Stimulated activated memory B cell treated with anti-CD40 and anti-IgM and Interleukin-4, amounts not matched to agents 10 μg/mL and 1 μg/mL and 100 μg/mL, for 72 hours (primary cell): Measurements from ENCODE around the gene CTAG1B.
"Not testable (repeated sequence)": the region's sequence is repeated elsewhere in the genome, so short reads cannot be mapped to it uniquely, and the experiment has no call there.

ENCODE experiments used
- ATAC-seq: fragments of 150-1000 bp; cut with Tn5 transposase; 2 replicates; pipeline ENCODE4 v1.10.0; 2021
- H3K27ac Mint-ChIP-seq: one replicate; pipeline ENCODE4 v1.8.0; 2022; ENCODE audit warnings: mild to moderate bottlenecking, mixed read lengths
- H3K27me3 Mint-ChIP-seq: one replicate; pipeline ENCODE4 v1.8.0; 2022; ENCODE audit warnings: mixed read lengths
- H3K36me3 Mint-ChIP-seq: one replicate; pipeline ENCODE4 v1.8.0; 2022; ENCODE audit warnings: mixed read lengths
- H3K4me1 Mint-ChIP-seq: one replicate; pipeline ENCODE4 v1.8.0; 2022; ENCODE audit warnings: mixed read lengths
- H3K4me3 Mint-ChIP-seq: one replicate; pipeline ENCODE4 v1.8.0; 2022; ENCODE audit warnings: mild to moderate bottlenecking, moderate library complexity, mixed read lengths
- H3K9me3 Mint-ChIP-seq: one replicate; pipeline ENCODE4 v1.8.0; 2022; ENCODE audit warnings: mixed read lengths

CTAG1B gene

GRCh38 chrX:154602766-154603437 lies 16.2 kb downstream of the CTAG1B start:
- Mint-ChIP-seq H3K9me3 (no peaks in the 10 kb centered on the region), H3K4me1 (no peaks in the 10 kb centered on the region), H3K27ac (no peak overlapping the region), H3K4me3 (no peak overlapping the region), H3K36me3 (no peaks in the 10 kb centered on the region), H3K27me3 (peaks cover 16% of the 10 kb centered on the region)
- ATAC-seq: no peak

DNA sequence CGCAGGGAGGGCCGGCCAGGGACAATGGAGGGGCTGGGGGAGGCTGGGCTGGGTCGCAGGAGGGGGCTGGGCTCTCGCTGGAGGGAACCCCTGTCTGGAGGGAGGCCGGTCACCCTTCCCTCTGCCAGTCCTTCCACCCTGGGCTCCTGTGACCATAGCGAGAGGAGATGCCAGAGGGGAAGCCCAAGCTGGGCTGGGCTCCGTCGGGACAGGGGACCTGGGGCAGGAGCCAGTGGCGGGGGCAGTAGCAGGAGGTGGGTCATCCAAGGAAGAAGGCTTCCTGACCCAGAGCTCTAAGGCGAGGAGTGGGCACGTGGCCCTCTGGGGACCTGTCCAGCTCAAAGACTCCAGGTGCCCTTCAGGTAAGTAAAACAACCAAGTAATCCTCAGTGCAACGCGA lies 16.9 kb downstream of the CTAG1B start:
- H3K27me3 Mint-ChIP-seq: peaks cover 23% of the 10 kb centered on the region
- no peaks in the 10 kb centered on the region for H3K4me1 Mint-ChIP-seq
- peaks cover 1% of the 10 kb centered on the region for H3K9me3 Mint-ChIP-seq
- H3K36me3 Mint-ChIP-seq: no peaks in the 10 kb centered on the region
- no peak overlapping the region for H3K4me3 Mint-ChIP-seq
- no peak for ATAC-seq
- H3K27ac Mint-ChIP-seq: no peak overlapping the region

DNA sequence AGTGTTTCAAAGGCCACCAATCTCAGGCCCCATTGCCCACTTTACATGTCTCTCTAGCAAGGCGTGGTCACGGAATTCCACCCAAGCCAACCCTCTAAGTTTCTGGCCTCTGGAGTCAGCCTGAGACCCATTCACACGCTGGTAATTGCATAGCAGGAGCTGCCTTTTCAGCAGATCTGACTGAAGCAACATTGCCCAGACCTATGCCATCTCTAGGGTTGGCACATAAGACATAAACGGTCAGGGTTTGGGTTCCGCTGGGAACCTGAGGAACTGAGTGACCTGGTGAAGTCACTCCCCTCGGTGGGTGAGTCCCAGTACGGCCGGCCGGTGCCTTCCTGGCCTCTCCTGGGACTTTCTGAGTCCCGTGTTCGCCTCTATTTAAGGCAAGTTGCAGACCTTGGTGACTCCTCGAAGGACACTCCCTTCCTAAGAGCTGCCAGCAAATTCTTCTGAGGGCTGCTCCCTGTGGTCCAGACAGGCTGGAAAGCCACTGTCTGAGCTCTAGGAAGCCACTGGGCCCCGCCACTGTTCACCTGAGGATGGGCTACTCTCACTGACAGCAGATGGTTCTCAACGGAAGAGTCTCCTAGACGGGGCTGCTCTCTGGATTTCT lies 18.2 kb downstream of the CTAG1B start:
- no peak overlapping the region for H3K27ac Mint-ChIP-seq
- no peak for ATAC-seq
- no peaks in the 10 kb centered on the region for H3K4me1 Mint-ChIP-seq
- H3K4me3 Mint-ChIP-seq: no peak overlapping the region
- H3K27me3 Mint-ChIP-seq: peaks cover 28% of the 10 kb centered on the region
- H3K9me3 Mint-ChIP-seq: peaks cover 3% of the 10 kb centered on the region
- no peaks in the 10 kb centered on the region for H3K36me3 Mint-ChIP-seq

DNA sequence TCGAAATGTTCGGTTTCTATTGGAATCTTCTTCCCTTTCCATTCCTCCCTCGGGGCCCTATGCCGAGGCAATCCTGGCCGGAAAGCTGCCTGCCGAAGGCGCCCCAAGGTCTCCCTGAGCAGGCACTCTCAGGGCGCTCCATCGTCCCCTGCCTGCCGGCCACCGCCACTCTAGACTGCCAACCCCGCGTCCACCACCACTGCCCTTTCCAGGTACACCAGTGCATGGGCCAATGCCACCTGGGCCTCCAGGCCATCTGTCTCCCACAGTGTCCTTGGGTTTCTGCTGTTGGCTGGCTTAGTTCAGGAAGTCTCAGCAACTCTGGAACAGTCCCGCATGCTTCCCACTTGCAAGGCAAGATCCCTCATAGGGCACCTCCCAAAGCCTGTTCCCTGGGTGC lies 19.6 kb downstream of the CTAG1B start:
- Mint-ChIP-seq H3K4me3 (no peak overlapping the region), H3K4me1 (no peaks in the 10 kb centered on the region), H3K36me3 (no peaks in the 10 kb centered on the region), H3K27me3 (peaks cover 41% of the 10 kb centered on the region), H3K27ac (no peak overlapping the region), H3K9me3 (peaks cover 3% of the 10 kb centered on the region)
- no peak for ATAC-seq

DNA sequence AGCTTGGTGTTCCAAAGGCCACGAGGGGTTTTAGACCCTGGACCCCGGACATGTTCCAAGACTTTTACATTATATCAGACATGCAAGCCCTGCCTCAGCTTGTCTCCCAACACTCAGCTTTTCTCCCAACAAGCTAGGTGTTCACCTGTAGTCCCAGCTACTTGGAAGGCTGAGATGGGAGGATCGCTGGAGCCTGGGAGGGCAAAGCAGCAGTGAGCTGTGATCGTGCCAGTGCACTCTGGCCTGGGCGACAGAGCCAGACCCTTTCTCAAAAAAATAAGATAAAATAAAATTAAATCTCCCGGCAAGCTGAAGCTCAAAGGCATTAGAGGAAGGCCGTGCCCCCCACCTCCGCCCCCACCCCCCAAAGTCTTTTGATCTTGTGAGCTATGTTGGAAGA lies 20.4 kb downstream of the CTAG1B start:
- ATAC-seq: no peak
- no peak overlapping the region for H3K27ac Mint-ChIP-seq
- H3K4me3 Mint-ChIP-seq: no peak overlapping the region
- peaks cover 45% of the 10 kb centered on the region for H3K27me3 Mint-ChIP-seq
- no peaks in the 10 kb centered on the region for H3K4me1 Mint-ChIP-seq
- H3K9me3 Mint-ChIP-seq: peaks cover 3% of the 10 kb centered on the region
- H3K36me3 Mint-ChIP-seq: no peaks in the 10 kb centered on the region

GRCh38 chrX:154597221-154597620 lies 21.9 kb downstream of the CTAG1B start:
- no peak overlapping the region for H3K27ac Mint-ChIP-seq
- H3K27me3 Mint-ChIP-seq: peaks cover 51% of the 10 kb centered on the region
- H3K9me3 Mint-ChIP-seq: peaks cover 5% of the 10 kb centered on the region
- no peaks in the 10 kb centered on the region for H3K36me3 Mint-ChIP-seq
- ATAC-seq: no peak
- no peak overlapping the region for H3K4me3 Mint-ChIP-seq
- no peaks in the 10 kb centered on the region for H3K4me1 Mint-ChIP-seq

DNA sequence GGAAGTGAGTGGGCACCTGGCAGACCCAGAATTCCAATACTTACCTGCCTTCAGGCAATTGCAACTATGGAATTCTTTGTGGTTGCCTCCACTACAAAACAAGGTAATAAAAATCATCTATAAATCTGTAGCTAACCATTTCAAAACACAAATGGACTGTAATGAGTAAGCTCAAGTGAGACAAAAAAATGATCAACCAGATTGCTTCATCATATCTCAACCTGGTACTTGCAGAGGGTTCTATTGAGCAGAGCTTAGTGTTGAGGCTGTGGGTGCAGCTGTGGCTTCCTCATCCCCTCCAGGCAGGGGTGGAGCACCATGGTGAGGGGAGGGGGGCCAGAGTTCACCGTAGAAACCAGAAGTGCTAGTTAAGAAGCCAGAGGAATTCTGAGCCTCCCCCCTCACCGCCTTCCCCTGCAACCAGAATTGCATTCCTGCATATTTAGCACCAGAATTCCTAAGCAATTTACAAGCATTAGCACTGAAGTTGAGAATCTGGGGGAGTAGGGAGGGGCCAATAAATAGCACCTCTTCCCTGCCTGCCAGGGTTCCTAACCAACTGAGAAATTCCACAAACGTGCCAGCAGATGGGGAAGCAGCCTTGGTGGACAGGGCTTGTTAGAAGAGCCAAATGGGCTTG lies 22.7 kb downstream of the CTAG1B start:
- Mint-ChIP-seq H3K4me1 (no peaks in the 10 kb centered on the region), H3K4me3 (no peak overlapping the region), H3K27me3 (peaks cover 54% of the 10 kb centered on the region), H3K36me3 (no peaks in the 10 kb centered on the region), H3K27ac (no peak overlapping the region), H3K9me3 (peaks cover 6% of the 10 kb centered on the region)
- ATAC-seq: no peak

DNA sequence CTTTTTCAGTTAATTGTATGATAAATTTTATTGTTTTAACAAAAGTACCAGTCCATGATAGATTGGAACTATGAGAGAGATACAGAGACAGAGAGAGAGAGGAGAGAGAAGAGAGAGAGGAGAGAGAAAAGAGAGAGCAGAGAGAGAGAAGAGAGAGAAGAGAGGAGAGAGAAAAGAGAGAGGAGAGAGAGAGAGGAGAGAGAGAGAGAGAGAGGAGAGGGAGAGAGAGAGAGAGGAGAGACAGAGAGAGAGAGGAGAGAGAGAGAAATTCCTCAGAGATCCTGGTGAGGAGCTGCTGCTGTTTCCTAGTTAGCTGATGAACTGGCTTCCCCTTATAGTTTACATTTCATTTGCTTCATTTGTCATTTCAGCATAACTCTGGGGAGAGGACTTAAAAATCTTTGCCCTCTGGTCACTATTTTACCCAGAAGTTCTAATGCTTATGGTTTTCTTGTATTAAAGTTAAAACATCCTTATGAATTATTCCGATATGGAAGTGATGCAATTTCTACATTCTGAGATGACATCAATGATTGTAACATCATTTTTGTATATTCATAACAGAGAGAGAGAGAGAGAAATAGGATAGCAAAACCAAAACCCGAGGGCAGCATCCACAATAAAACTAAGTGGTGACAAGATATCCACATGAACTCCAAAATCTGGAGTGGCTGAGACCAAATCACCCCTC lies 23.4 kb downstream of the CTAG1B start:
- H3K4me3 Mint-ChIP-seq: no peak overlapping the region
- no peak overlapping the region for H3K27ac Mint-ChIP-seq
- peaks cover 6% of the 10 kb centered on the region for H3K9me3 Mint-ChIP-seq
- ATAC-seq: no peak
- no peaks in the 10 kb centered on the region for H3K36me3 Mint-ChIP-seq
- H3K27me3 Mint-ChIP-seq: peaks cover 54% of the 10 kb centered on the region
- H3K4me1 Mint-ChIP-seq: no peaks in the 10 kb centered on the region

GRCh38 chrX:154594491-154594890 lies 24.6 kb downstream of the CTAG1B start:
- Mint-ChIP-seq H3K4me3 (no peak overlapping the region), H3K36me3 (no peaks in the 10 kb centered on the region)

GRCh38 chrX:154593201-154593600 lies 25.9 kb downstream of the CTAG1B start:
- H3K4me3 Mint-ChIP-seq: no peak overlapping the region
- peaks cover 40% of the 10 kb centered on the region for H3K27me3 Mint-ChIP-seq
- no peak for ATAC-seq
- peaks cover 6% of the 10 kb centered on the region for H3K9me3 Mint-ChIP-seq
- H3K36me3 Mint-ChIP-seq: no peaks in the 10 kb centered on the region
- H3K27ac Mint-ChIP-seq: no peak overlapping the region
- no peaks in the 10 kb centered on the region for H3K4me1 Mint-ChIP-seq

More at GRCh38 chrX:154594491-154594890, 24.6 kb downstream of the CTAG1B start:
- no peaks in the 10 kb centered on the region for H3K4me1 Mint-ChIP-seq
- no peak overlapping the region for H3K27ac Mint-ChIP-seq
- H3K9me3 Mint-ChIP-seq: peaks cover 6% of the 10 kb centered on the region
- peaks cover 42% of the 10 kb centered on the region for H3K27me3 Mint-ChIP-seq
- ATAC-seq: no peak

- H3K27ac Mint-ChIP-seq: no peak overlapping the region
- peaks cover 33% of the 10 kb centered on the region for H3K27me3 Mint-ChIP-seq
- no peaks in the 10 kb centered on the region for H3K4me1 Mint-ChIP-seq
- ATAC-seq: no peak
- no peaks in the 10 kb centered on the region for H3K36me3 Mint-ChIP-seq
- H3K4me3 Mint-ChIP-seq: no peak overlapping the region
- peaks cover 6% of the 10 kb centered on the region for H3K9me3 Mint-ChIP-seq
Observed at GRCh38 chrX:154592505-154592904, 26.6 kb downstream of the CTAG1B start.

- not testable (repeated sequence) for H3K27ac Mint-ChIP-seq, H3K36me3 Mint-ChIP-seq, H3K4me3 Mint-ChIP-seq, ATAC-seq, H3K4me1 Mint-ChIP-seq, H3K9me3 Mint-ChIP-seq
- peaks cover 21% of the 10 kb centered on the region for H3K27me3 Mint-ChIP-seq
Observed at GRCh38 chrX:154590415-154590814, 28.7 kb downstream of the CTAG1B start.

- not testable (repeated sequence) for H3K27ac Mint-ChIP-seq, H3K27me3 Mint-ChIP-seq, H3K9me3 Mint-ChIP-seq, H3K36me3 Mint-ChIP-seq, ATAC-seq, H3K4me1 Mint-ChIP-seq, H3K4me3 Mint-ChIP-seq
Observed at GRCh38 chrX:154584585-154585183, 34.4 kb downstream of the CTAG1B start, which contains the start of gene CTAG1A. Gene CTAG1A, plus strand, starts transcription at chrX:154585133. Its CDS starts 74 bp downstream, at chrX:154585207.

- not testable (repeated sequence) for ATAC-seq, H3K9me3 Mint-ChIP-seq, H3K36me3 Mint-ChIP-seq, H3K27ac Mint-ChIP-seq, H3K4me3 Mint-ChIP-seq, H3K27me3 Mint-ChIP-seq, H3K4me1 Mint-ChIP-seq
Observed at GRCh38 chrX:154582994-154583393, 36.1 kb downstream of the CTAG1B start.

GRCh38 chrX:154575076-154575475 lies 44.0 kb downstream of the CTAG1B start:
- ATAC-seq, H3K9me3 Mint-ChIP-seq, H3K36me3 Mint-ChIP-seq, H3K27ac Mint-ChIP-seq, H3K27me3 Mint-ChIP-seq, H3K4me3 Mint-ChIP-seq, H3K4me1 Mint-ChIP-seq: not testable (repeated sequence)
